HCT116 (cell line): Measurements from ENCODE around the gene OTUB2. TPM values are rescaled to one million over a fixed set of nuclear protein-coding genes. Genes with fewer than 3 reads are reported as not detected.

Experiments used
- ATAC-seq: fragments of 200-7000 bp; cut with Tn5 transposase; 2 replicates; pipeline ENCODE4 v1.9.1; 2020; ENCODE audit warnings: mild to moderate bottlenecking, moderate library complexity
- BruUV-seq: library from RNA; stranded (reverse); fragments of 400-500 nt; replicated peaks from 2 replicates; lab custom pipeline; 2021; lab: Mats Ljungman, UMichigan
- CTCF ChIA-PET: fragments of 300-600 bp; sonication (Branson Sonifier 250); formaldehyde crosslinking; loops from one replicate; lab custom pipeline; 2021; ENCODE audit warnings: antibody characterized with exemption; lab: Charles Lee
- POLR2A ChIA-PET: fragments of 300-600, 350-600 bp; sonication (Branson Sonifier 250); formaldehyde crosslinking; loops from one replicate; lab custom pipeline; 2021; ENCODE audit warnings: antibody characterized with exemption; lab: Charles Lee
- RAD21 ChIA-PET, 2 experiments: fragments of 300-600 bp; sonication (Branson Sonifier 250); formaldehyde crosslinking; loops; one replicate each; lab custom pipeline; 2023; ENCODE audit warnings: low total read pairs in 2 of 2; ENCODE audit not compliant: uncharacterized antibody in 2 of 2, unreplicated experiment in 2 of 2, low non-redundant PET in 1 of 2; lab: Charles Lee
- DNase-seq: peaks from one replicate; pipeline ENCODE4 v3.0.0-alpha.2; 2010; ENCODE audit warnings: low read depth, low spot score
- H2AFZ ChIP-seq: fragments of 200-600 bp; shearing (Covaris generic), sonication (generic); 2 replicates; pipeline ENCODE4 v1.6.1; 2017; ENCODE audit warnings: low read depth, mixed run types, mixed read lengths, antibody characterized with exemption, low read length; ENCODE audit not compliant: poor library complexity, severe bottlenecking
- H3K27ac ChIP-seq: 2 replicates; pipeline ENCODE4 v1.5.1; 2012; ENCODE audit warnings: low read depth, low read length
- H3K27me3 ChIP-seq: fragments of 200-600 bp; sonication (generic); 2 replicates; pipeline ENCODE4 v1.6.1; 2016; ENCODE audit warnings: mixed run types, low read length, mixed read lengths; ENCODE audit not compliant: insufficient read depth
- H3K36me3 ChIP-seq, 2 experiments: fragments of 200-500 bp in 1 of 2; fragments of 200-600 bp in 1 of 2; sonication (Bioruptor generic) in 1 of 2; sonication (generic) in 1 of 2; 2 replicates each; pipeline versions ENCODE4 v1.5.1 to v1.6.1; 2014 to 2016; ENCODE audit warnings: low read length in 2 of 2, inconsistent platforms in 1 of 2, mixed read lengths in 1 of 2, mixed run types in 1 of 2; ENCODE audit not compliant: insufficient read depth in 2 of 2, control insufficient read depth in 1 of 2
- H3K4me1 ChIP-seq, 2 experiments: fragments of 200-600 bp in 1 of 2; sonication (generic) in 1 of 2; 2 replicates each; pipeline versions ENCODE4 v1.5.1 to v1.6.1; 2012 to 2017; ENCODE audit warnings: low read length in 2 of 2, inconsistent platforms in 1 of 2, mild to moderate bottlenecking in 1 of 2, mixed read lengths in 1 of 2, mixed run types in 1 of 2, moderate library complexity in 1 of 2; ENCODE audit not compliant: insufficient read depth in 2 of 2, control insufficient read depth in 1 of 2
- H3K4me2 ChIP-seq: fragments of 200-600 bp; sonication (generic); 2 replicates; pipeline ENCODE4 v1.6.1; 2017; ENCODE audit warnings: mixed run types, low read length, mixed read lengths
- H3K4me3 ChIP-seq, 2 experiments: fragments of 200-600 bp in 1 of 2; sonication (generic) in 1 of 2; replicated peaks in 1 of 2; 2 replicates each; pipeline ENCODE4 v1.5.1; 2011 to 2016; ENCODE audit warnings: low read length in 2 of 2, control low read depth in 1 of 2, low read depth in 1 of 2, mild to moderate bottlenecking in 1 of 2, mixed read lengths in 1 of 2, mixed run types in 1 of 2
- H3K79me2 ChIP-seq: fragments of 200-600 bp; sonication (generic); 2 replicates; pipeline ENCODE4 v1.6.1; 2017; ENCODE audit warnings: mild to moderate bottlenecking, mixed run types, low read length, moderate library complexity, mixed read lengths; ENCODE audit not compliant: insufficient read depth
- H3K9ac ChIP-seq: fragments of 200-600 bp; sonication (generic); 2 replicates; pipeline ENCODE4 v1.6.1; 2016; ENCODE audit warnings: low read length, mixed read lengths
- H3K9me2 ChIP-seq: fragments of 200-600 bp; sonication (generic), shearing (Covaris generic); 2 replicates; pipeline ENCODE4 v1.6.1; 2017; ENCODE audit warnings: mixed run types, mild to moderate bottlenecking, moderate library complexity; ENCODE audit not compliant: insufficient read depth
- H3K9me3 ChIP-seq, 2 experiments: fragments of 200-500 bp in 1 of 2; fragments of 200-600 bp in 1 of 2; sonication (Bioruptor generic) in 1 of 2; sonication (generic) in 1 of 2; 2 replicates each; pipeline ENCODE4 v1.6.1; 2014 to 2017; ENCODE audit warnings: low read length in 2 of 2, mixed read lengths in 2 of 2, inconsistent platforms in 1 of 2, low read depth in 1 of 2, mild to moderate bottlenecking in 1 of 2, mixed run types in 1 of 2, moderate library complexity in 1 of 2; ENCODE audit not compliant: control insufficient read depth in 1 of 2, insufficient read depth in 1 of 2
- H4K20me1 ChIP-seq: fragments of 200-600 bp; sonication (generic), shearing (Covaris generic); 2 replicates; pipeline ENCODE4 v1.6.1; 2017; ENCODE audit warnings: mixed run types, mild to moderate bottlenecking, moderate library complexity; ENCODE audit not compliant: insufficient read depth
- CBX3 ChIP-seq: IDR thresholded peaks from 2 replicates; pipeline ENCODE4 v1.6.1; 2012; ENCODE audit warnings: low read depth
- CEBPB ChIP-seq: IDR thresholded peaks from 2 replicates; pipeline ENCODE4 v1.6.1; 2012; ENCODE audit warnings: low read depth
- EGR1 ChIP-seq: IDR thresholded peaks from 2 replicates; pipeline ENCODE4 v1.6.1; 2012; ENCODE audit warnings: low read depth
- EZH2phosphoT487 ChIP-seq: fragments of 200-600 bp; IDR thresholded peaks from 2 replicates; pipeline ENCODE4 v1.6.1; 2018; ENCODE audit warnings: antibody characterized with exemption, borderline replicate concordance
- FOSL1 ChIP-seq: IDR thresholded peaks from 2 replicates; pipeline ENCODE4 v1.6.1; 2012; ENCODE audit warnings: low read depth
- POLR2AphosphoS5 ChIP-seq: IDR thresholded peaks from 2 replicates; pipeline ENCODE4 v1.6.1; 2011; ENCODE audit warnings: mild to moderate bottlenecking, low read depth, low read length, moderate library complexity
- TCF7L2 ChIP-seq: IDR thresholded peaks from 2 replicates; pipeline ENCODE4 v1.7.0; 2011; ENCODE audit warnings: borderline replicate concordance, inconsistent platforms; ENCODE audit not compliant: insufficient read depth, insufficient read length; ENCODE audit errors: extremely low read depth
- YY1 ChIP-seq: IDR thresholded peaks from 2 replicates; pipeline ENCODE4 v1.6.1; 2011; ENCODE audit warnings: low read length, low read depth, moderate library complexity, mild to moderate bottlenecking; ENCODE audit not compliant: insufficient replicate concordance; ENCODE audit errors: extremely low read depth
- ZFX ChIP-seq: fragments of 450-650 bp; IDR thresholded peaks from 2 replicates; pipeline ENCODE4 v1.6.1; 2017
- ZNF274 ChIP-seq: fragments of 200-500 bp; sonication (Bioruptor generic); IDR thresholded peaks from 2 replicates; pipeline ENCODE4 v1.6.1; 2014; ENCODE audit warnings: mild to moderate bottlenecking, low read depth, low read length, inconsistent platforms
- intact Hi-C: fragments of 100-400 bp; cut with micrococcal nuclease; formaldehyde crosslinking; loops from 2 replicates; pipeline ENCODE4 v1.10.0; 2022
- total RNA-seq: library from RNA; stranded (reverse); gene quantifications from one replicate; pipeline ENCODE4 v1.2.1, GENCODE V29; 2021; ENCODE audit not compliant: unreplicated experiment
- TF ChIP-seq, protein P1 (sequence below): IDR thresholded peaks from 2 replicates; pipeline ENCODE4 v1.6.1; 2012
- TF ChIP-seq, protein P2 (sequence below): IDR thresholded peaks from 2 replicates; pipeline ENCODE4 v1.6.1; 2012

Gene OTUB2
- total RNA-seq, 1 experiment from 2014 or later: 6.6 TPM

- Histone ChIP-seq H3K27ac (no peak overlapping the region), H2AFZ (no peak overlapping the region), H3K36me3 (peaks cover 59 to 74% of the 10 kb centered on the region in 2 experiments), H3K4me1 (no peaks in the 10 kb centered on the region), H3K9ac (no peak overlapping the region), H3K9me2 (no peaks in the 10 kb centered on the region), H3K4me2 (no peak overlapping the region), H3K4me3 (no peak overlapping the region), H3K27me3 (no peaks in the 10 kb centered on the region), H3K9me3 (no peaks in the 10 kb centered on the region), H3K79me2 (peaks cover 34% of the 10 kb centered on the region; the same call in 1 of the 2 replicates), H4K20me1 (no peaks in the 10 kb centered on the region)
- ATAC-seq (no peak), DNase-seq (no peak)
- ChIA-PET POLR2A (no interaction called here), RAD21 (no interaction called here), CTCF (interaction anchor here (1.0 to 2.7 kb wide), 2 partner anchors 20 to 75 kb away, joined by 3 to 5 read pairs; no protein-coding TSS in a partner anchor)
- BruUV-seq: no TSS peak
- intact Hi-C loops: no loop called here
- no peak for TF ChIP-seq EZH2phosphoT487
- no peak for TF ChIP-seq CBX3
- TF ChIP-seq TCF7L2: no peak
- TF ChIP-seq FOSL1: no peak
- TF ChIP-seq, protein P1, sequence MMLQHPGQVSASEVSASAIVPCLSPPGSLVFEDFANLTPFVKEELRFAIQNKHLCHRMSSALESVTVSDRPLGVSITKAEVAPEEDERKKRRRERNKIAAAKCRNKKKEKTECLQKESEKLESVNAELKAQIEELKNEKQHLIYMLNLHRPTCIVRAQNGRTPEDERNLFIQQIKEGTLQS: no peak
- no peak for TF ChIP-seq EGR1
- no peak for TF ChIP-seq ZFX
- TF ChIP-seq, protein P2, sequence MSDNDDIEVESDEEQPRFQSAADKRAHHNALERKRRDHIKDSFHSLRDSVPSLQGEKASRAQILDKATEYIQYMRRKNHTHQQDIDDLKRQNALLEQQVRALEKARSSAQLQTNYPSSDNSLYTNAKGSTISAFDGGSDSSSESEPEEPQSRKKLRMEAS: no peak
- no peak for TF ChIP-seq POLR2AphosphoS5
- no peak for TF ChIP-seq YY1
- TF ChIP-seq ZNF274: no peak
- TF ChIP-seq CEBPB: no peak
These were observed 30.6 kb downstream of the OTUB2 start for GRCh38 chr14:94056579-94057308.
